ENCODE results near the gene FBL.

DNA sequence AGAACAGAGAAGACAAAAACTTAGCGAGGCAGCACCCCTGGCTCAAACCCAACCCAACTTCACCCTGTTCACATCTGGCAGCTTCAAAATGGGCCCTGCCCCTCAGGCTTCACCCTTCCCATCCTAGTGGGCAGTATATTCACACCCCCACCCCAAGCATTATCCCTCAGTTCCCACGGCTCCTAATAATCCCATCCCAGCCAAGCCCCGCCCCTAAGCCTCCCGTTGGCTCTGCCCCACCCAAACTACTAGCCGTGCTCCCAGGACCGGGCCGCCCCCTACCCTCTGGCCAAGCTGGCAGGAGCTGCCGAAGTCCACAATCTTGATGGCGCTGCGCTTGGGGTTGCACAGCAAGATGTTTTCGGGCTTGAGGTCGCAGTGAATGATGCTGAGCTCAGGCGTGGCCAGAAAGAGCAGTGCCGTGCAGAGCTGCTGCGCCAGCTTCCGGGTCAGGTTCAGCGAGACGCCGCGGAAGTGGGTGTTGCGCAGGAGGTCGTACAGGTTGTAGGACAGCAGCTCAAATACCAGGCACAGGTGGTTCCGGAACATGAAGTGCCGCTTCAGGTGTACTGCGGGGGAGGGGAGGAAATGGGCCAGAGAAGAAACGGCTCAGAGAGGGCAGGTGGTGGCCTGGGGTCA is 18.0 kb downstream of the FBL start:
- no peak for TF ChIP-seq EZH2 (optimal IDR thresholded peaks at IDR 0.05; ENCODE audit: low read depth, low read length)
- TF ChIP-seq, protein P1, sequence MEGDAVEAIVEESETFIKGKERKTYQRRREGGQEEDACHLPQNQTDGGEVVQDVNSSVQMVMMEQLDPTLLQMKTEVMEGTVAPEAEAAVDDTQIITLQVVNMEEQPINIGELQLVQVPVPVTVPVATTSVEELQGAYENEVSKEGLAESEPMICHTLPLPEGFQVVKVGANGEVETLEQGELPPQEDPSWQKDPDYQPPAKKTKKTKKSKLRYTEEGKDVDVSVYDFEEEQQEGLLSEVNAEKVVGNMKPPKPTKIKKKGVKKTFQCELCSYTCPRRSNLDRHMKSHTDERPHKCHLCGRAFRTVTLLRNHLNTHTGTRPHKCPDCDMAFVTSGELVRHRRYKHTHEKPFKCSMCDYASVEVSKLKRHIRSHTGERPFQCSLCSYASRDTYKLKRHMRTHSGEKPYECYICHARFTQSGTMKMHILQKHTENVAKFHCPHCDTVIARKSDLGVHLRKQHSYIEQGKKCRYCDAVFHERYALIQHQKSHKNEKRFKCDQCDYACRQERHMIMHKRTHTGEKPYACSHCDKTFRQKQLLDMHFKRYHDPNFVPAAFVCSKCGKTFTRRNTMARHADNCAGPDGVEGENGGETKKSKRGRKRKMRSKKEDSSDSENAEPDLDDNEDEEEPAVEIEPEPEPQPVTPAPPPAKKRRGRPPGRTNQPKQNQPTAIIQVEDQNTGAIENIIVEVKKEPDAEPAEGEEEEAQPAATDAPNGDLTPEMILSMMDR (IDR thresholded peaks at IDR 0.05; ENCODE audit: low read length) = no peak

All from MM.1S (cell line).